A549 (cell line): ENCODE data around the gene FAM107B. TPM values are rescaled to one million over a fixed set of nuclear protein-coding genes. Genes with fewer than 3 reads are reported as not detected.

Experiments
- BHLHE40 ChIP-seq: IDR thresholded peaks from 2 replicates; pipeline ENCODE4 v1.6.1; 2012; ENCODE audit warnings: low read depth, low read length, inconsistent platforms
- CBX2 ChIP-seq: fragments of 200-600 bp; sonication (generic); IDR thresholded peaks from 2 replicates; pipeline ENCODE4 v1.6.1; 2016; ENCODE audit warnings: low read depth, mild to moderate bottlenecking, borderline replicate concordance
- CBX8 ChIP-seq: fragments of 200-600 bp; sonication (generic); IDR thresholded peaks from 2 replicates; pipeline ENCODE4 v1.6.1; 2016
- EHMT2 ChIP-seq: fragments of 200-600 bp; sonication (generic); IDR thresholded peaks from 2 replicates; pipeline ENCODE4 v1.6.1; 2016; ENCODE audit warnings: antibody characterized with exemption, low read depth, mild to moderate bottlenecking, moderate library complexity
- EP300 ChIP-seq, 2 experiments: fragments of >200 bp; sonication (Bioruptor Twin); formaldehyde crosslinking; IDR thresholded peaks; 2 replicates in 1 of 2; 3 replicates in 1 of 2; pipeline ENCODE4 v1.6.1; 2016 to 2017
- ESRRA ChIP-seq: fragments of 150-350 bp; IDR thresholded peaks from 2 replicates; pipeline ENCODE4 v1.6.1; 2014; ENCODE audit warnings: mild to moderate bottlenecking, low read length, borderline replicate concordance
- FOSL2 ChIP-seq, 2 experiments: fragments of 450-650 bp in 1 of 2; fragments of >200 bp in 1 of 2; sonication (Bioruptor Twin) in 1 of 2; formaldehyde crosslinking; IDR thresholded peaks; 2 replicates each; pipeline versions ENCODE4 v1.5.0 to v1.6.1; 2016 to 2020; ENCODE audit warnings: mild to moderate bottlenecking in 1 of 2, moderate library complexity in 1 of 2
- GATA3 ChIP-seq: IDR thresholded peaks from 2 replicates; pipeline ENCODE4 v1.6.1; 2012; ENCODE audit warnings: borderline replicate concordance
- HEYL ChIP-seq: fragments of 250-450 bp; sonication (Bioruptor Pico); IDR thresholded peaks from 2 replicates; pipeline ENCODE4 v1.8.0; 2021; ENCODE audit warnings: mild to moderate bottlenecking, moderate library complexity
- HOXB13 ChIP-seq: fragments of 250-450 bp; sonication (Bioruptor Pico); IDR thresholded peaks from 2 replicates; pipeline ENCODE4 v1.5.0; 2020; ENCODE audit warnings: low read depth, mild to moderate bottlenecking, moderate library complexity
- HOXB5 ChIP-seq: fragments of 250-450 bp; sonication (Bioruptor Pico); IDR thresholded peaks from 2 replicates; pipeline ENCODE4 v1.5.0; 2020; ENCODE audit warnings: mild to moderate bottlenecking, moderate library complexity
- JUN ChIP-seq, 2 experiments: fragments of >200 bp; sonication (Bioruptor Twin); formaldehyde crosslinking; IDR thresholded peaks; 2 replicates in 1 of 2; 3 replicates in 1 of 2; pipeline ENCODE4 v1.6.1; 2016 to 2017
- JUNB ChIP-seq: fragments of >200 bp; sonication (Bioruptor Twin); formaldehyde crosslinking; IDR thresholded peaks from 2 replicates; pipeline ENCODE4 v1.6.1; 2016
- KDM1A ChIP-seq: fragments of 200-600 bp; sonication (generic); IDR thresholded peaks from 2 replicates; pipeline ENCODE4 v1.6.1; 2016; ENCODE audit warnings: low read depth, mild to moderate bottlenecking
- KDM5A ChIP-seq: fragments of 200-600 bp; sonication (generic); IDR thresholded peaks from 2 replicates; pipeline ENCODE4 v1.6.1; 2016; ENCODE audit warnings: antibody characterized with exemption, mild to moderate bottlenecking
- MAFK ChIP-seq: fragments of 450-650 bp; IDR thresholded peaks from 2 replicates; pipeline ENCODE4 v1.6.1; 2014; ENCODE audit not compliant: partially characterized antibody
- MAZ ChIP-seq: fragments of 150-350 bp; IDR thresholded peaks from 2 replicates; pipeline ENCODE4 v1.6.1; 2014; ENCODE audit warnings: antibody characterized with exemption, low read depth, low read length, borderline replicate concordance
- MYC ChIP-seq: IDR thresholded peaks from 2 replicates; pipeline ENCODE4 v1.6.1; 2012; ENCODE audit warnings: mild to moderate bottlenecking, inconsistent platforms, low read length, improper control_type of control experiment, borderline replicate concordance
- NFE2L2 ChIP-seq: fragments of 150-350 bp; conservative IDR thresholded peaks from 2 replicates; pipeline ENCODE4 v1.6.1; 2014; ENCODE audit warnings: low read length
- NPAS2 ChIP-seq: fragments of 250-450 bp; sonication (Bioruptor Pico); IDR thresholded peaks from 2 replicates; pipeline ENCODE4 v1.8.0; 2022; ENCODE audit warnings: mild to moderate bottlenecking, moderate library complexity, borderline replicate concordance
- PHF8 ChIP-seq: fragments of 200-600 bp; sonication (generic); IDR thresholded peaks from 2 replicates; pipeline ENCODE4 v1.6.1; 2016; ENCODE audit warnings: low read depth, mild to moderate bottlenecking, antibody characterized with exemption, moderate library complexity, borderline replicate concordance
- POLR2A ChIP-seq: IDR thresholded peaks from 2 replicates; pipeline ENCODE4 v1.6.1; 2012; ENCODE audit warnings: mild to moderate bottlenecking, low read length
- POLR2AphosphoS2 ChIP-seq: conservative IDR thresholded peaks from 2 replicates; pipeline ENCODE4 v1.6.1; 2012; ENCODE audit warnings: low read length, improper control_type of control experiment, inconsistent platforms
- RAD21 ChIP-seq, 2 experiments: fragments of >200 bp in 1 of 2; sonication (Bioruptor Twin) in 1 of 2; formaldehyde crosslinking in 1 of 2; IDR thresholded peaks in 1 of 2; conservative IDR thresholded peaks in 1 of 2; 2 replicates in 1 of 2; 3 replicates in 1 of 2; pipeline ENCODE4 v1.6.1; 2012 to 2018; ENCODE audit warnings: inconsistent platforms in 1 of 2
- RARB ChIP-seq: fragments of 250-450 bp; sonication (Bioruptor Pico); IDR thresholded peaks from 2 replicates; pipeline ENCODE4 v1.8.0; 2021; ENCODE audit warnings: mild to moderate bottlenecking, moderate library complexity
- RCOR1 ChIP-seq: fragments of 150-350 bp; IDR thresholded peaks from 2 replicates; pipeline ENCODE4 v1.6.1; 2014; ENCODE audit warnings: antibody characterized with exemption, low read length, low read depth
- RFX5 ChIP-seq: fragments of 450-650 bp; IDR thresholded peaks from 2 replicates; pipeline ENCODE4 v1.7.1; 2014; ENCODE audit warnings: antibody characterized with exemption, mild to moderate bottlenecking, moderate library complexity
- RNF2 ChIP-seq: fragments of 200-600 bp; sonication (generic); IDR thresholded peaks from 2 replicates; pipeline ENCODE4 v1.6.1; 2016; ENCODE audit warnings: low read depth, mild to moderate bottlenecking, antibody characterized with exemption, moderate library complexity, borderline replicate concordance
- SMC3 ChIP-seq: fragments of >200 bp; sonication (Bioruptor Twin); formaldehyde crosslinking; IDR thresholded peaks from 3 replicates; pipeline ENCODE4 v1.6.1; 2018; ENCODE audit warnings: inconsistent platforms
- SREBF2 ChIP-seq: fragments of 450-650 bp; IDR thresholded peaks from 2 replicates; pipeline ENCODE4 v1.6.1; 2014; ENCODE audit warnings: mild to moderate bottlenecking, moderate library complexity
- ZSCAN20 ChIP-seq: fragments of 250-450 bp; sonication (Bioruptor Pico); IDR thresholded peaks from 2 replicates; pipeline ENCODE4 v1.8.0; 2022; ENCODE audit warnings: mild to moderate bottlenecking, moderate library complexity
- polyA plus RNA-seq, 4 experiments: library from polyadenylated mRNA; depleted of rRNA in 3 of 4; stranded (reverse); fragments of >200 nt; fragmentation: RNase III in 1 of 4; extraction: RNeasy Plus Mini Kit Qiagen cat#74134 plus additional on column Dnase treatment in 1 of 4; gene quantifications; 2 replicates in 3 of 4; 3 replicates in 1 of 4; pipeline ENCODE4 v1.2.3, GENCODE V29; 2011 to 2017
- TF ChIP-seq, protein P1 (sequence below): IDR thresholded peaks from 2 replicates; pipeline ENCODE4 v1.6.1; 2012
- TF ChIP-seq, protein P2 (sequence below): IDR thresholded peaks from 2 replicates; pipeline ENCODE4 v1.6.1; 2012
- TF ChIP-seq, protein P3 (sequence below): fragments of 250-450 bp; sonication (Bioruptor Pico); IDR thresholded peaks from 2 replicates; pipeline ENCODE4 v1.5.0; 2021; ENCODE audit warnings: mild to moderate bottlenecking, moderate library complexity, borderline replicate concordance
- TF ChIP-seq, protein P4 (sequence below): fragments of >200 bp; sonication (Bioruptor Twin); formaldehyde crosslinking; IDR thresholded peaks from 2 replicates; pipeline ENCODE4 v1.6.1; 2016
- TF ChIP-seq, protein P5 (sequence below): fragments of 250-450 bp; sonication (Bioruptor Pico); IDR thresholded peaks from 2 replicates; pipeline ENCODE4 v1.5.0; 2020; ENCODE audit warnings: low read depth, mild to moderate bottlenecking, moderate library complexity
- TF ChIP-seq, protein P6 (sequence below): fragments of 150-350 bp; IDR thresholded peaks from 2 replicates; pipeline ENCODE4 v1.6.1; 2014; ENCODE audit warnings: low read depth, mild to moderate bottlenecking, low read length
- TF ChIP-seq, protein P7 (sequence below): IDR thresholded peaks from 2 replicates; pipeline ENCODE4 v1.6.1; 2012; ENCODE audit warnings: low read depth, borderline replicate concordance

FAM107B gene
- polyA plus RNA-seq, 2 of the 4 experiments (the other 2 are of a cell fraction) = 99.9 to 173 TPM

DNA sequence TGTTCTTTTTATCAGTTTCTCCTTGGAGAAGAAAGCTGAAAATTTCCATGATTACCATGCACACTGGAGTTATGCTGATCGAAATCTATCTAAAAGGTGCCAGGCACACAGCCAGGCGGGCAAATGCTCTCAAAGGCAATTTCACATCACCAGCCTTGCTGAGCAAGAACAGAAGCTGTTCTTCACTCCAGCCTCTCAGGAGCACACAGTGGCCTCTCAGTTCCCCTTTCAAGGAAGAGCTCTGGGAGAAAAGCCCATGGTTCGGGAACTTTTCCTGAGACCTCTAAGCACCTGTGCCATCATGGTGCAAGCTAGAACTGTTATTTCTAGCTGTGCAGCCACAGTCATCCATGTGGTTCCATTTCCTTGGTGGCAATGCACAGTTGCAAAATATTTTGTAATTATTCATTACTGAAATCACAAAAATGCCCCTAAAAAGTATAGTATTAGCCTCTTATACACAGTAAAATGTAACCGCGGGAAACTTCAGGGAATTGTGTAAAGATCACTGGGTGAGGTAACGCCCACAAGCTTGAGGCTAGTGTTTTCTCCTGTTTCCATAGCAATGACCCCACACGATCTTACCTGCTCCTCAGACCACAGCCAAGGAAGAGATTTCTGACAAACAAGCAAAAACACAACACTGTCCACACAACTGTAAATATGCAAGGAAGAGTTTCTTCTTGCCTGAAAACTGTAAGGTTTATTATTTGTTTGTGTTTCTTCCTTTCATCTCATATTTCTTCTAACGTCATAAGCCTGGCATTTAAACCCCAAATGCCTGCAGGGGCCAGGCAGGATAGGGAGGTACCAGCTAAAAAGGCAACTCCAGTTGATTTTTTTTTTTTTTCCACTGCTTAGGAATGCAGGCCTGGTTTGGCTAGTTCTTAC lies 121.2 kb downstream of the FAM107B start (continued):
- TF ChIP-seq, protein P1, sequence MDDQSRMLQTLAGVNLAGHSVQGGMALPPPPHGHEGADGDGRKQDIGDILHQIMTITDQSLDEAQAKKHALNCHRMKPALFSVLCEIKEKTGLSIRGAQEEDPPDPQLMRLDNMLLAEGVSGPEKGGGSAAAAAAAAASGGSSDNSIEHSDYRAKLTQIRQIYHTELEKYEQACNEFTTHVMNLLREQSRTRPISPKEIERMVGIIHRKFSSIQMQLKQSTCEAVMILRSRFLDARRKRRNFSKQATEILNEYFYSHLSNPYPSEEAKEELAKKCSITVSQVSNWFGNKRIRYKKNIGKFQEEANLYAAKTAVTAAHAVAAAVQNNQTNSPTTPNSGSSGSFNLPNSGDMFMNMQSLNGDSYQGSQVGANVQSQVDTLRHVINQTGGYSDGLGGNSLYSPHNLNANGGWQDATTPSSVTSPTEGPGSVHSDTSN = no peak
- TF ChIP-seq CBX2 = no peak
- TF ChIP-seq GATA3 = peak; percentile 84
- no peak for TF ChIP-seq CBX8
- no peak for TF ChIP-seq NPAS2
- no peak for TF ChIP-seq PHF8
- TF ChIP-seq BHLHE40 = no peak
- TF ChIP-seq, protein P2, sequence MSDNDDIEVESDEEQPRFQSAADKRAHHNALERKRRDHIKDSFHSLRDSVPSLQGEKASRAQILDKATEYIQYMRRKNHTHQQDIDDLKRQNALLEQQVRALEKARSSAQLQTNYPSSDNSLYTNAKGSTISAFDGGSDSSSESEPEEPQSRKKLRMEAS = peak; percentile 36; the same call in 1 of the 2 replicates
- TF ChIP-seq SREBF2 = no peak
- peak; percentile 42 for TF ChIP-seq MAFK
- peak; percentile 16 to 59; a peak in 1 of 5 replicates for TF ChIP-seq RAD21 (conservative IDR thresholded peaks at IDR 0.05 in 1 of 2, IDR thresholded peaks at IDR 0.05 in 1 of 2)
- TF ChIP-seq RNF2 = no peak
- TF ChIP-seq JUNB = peak; percentile 70
- TF ChIP-seq MYC = no peak
- TF ChIP-seq RCOR1 = no peak
- TF ChIP-seq, protein P3, sequence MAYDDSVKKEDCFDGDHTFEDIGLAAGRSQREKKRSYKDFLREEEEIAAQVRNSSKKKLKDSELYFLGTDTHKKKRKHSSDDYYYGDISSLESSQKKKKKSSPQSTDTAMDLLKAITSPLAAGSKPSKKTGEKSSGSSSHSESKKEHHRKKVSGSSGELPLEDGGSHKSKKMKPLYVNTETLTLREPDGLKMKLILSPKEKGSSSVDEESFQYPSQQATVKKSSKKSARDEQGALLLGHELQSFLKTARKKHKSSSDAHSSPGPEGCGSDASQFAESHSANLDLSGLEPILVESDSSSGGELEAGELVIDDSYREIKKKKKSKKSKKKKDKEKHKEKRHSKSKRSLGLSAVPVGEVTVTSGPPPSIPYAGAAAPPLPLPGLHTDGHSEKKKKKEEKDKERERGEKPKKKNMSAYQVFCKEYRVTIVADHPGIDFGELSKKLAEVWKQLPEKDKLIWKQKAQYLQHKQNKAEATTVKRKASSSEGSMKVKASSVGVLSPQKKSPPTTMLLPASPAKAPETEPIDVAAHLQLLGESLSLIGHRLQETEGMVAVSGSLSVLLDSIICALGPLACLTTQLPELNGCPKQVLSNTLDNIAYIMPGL (CRISPR knock-in tag) = no peak
- TF ChIP-seq POLR2AphosphoS2 = no peak
- no peak for TF ChIP-seq ESRRA
- TF ChIP-seq POLR2A = no peak
- TF ChIP-seq, protein P4, sequence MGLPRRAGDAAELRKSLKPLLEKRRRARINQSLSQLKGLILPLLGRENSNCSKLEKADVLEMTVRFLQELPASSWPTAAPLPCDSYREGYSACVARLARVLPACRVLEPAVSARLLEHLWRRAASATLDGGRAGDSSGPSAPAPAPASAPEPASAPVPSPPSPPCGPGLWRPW = no peak
- TF ChIP-seq HEYL (CRISPR knock-in tag) = no peak
- TF ChIP-seq ZSCAN20 (CRISPR knock-in tag) = no peak
- TF ChIP-seq, protein P5, sequence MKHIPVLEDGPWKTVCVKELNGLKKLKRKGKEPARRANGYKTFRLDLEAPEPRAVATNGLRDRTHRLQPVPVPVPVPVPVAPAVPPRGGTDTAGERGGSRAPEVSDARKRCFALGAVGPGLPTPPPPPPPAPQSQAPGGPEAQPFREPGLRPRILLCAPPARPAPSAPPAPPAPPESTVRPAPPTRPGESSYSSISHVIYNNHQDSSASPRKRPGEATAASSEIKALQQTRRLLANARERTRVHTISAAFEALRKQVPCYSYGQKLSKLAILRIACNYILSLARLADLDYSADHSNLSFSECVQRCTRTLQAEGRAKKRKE = no peak
- no peak for TF ChIP-seq KDM1A
- no peak for TF ChIP-seq KDM5A
- TF ChIP-seq EP300 (IDR thresholded peaks at IDR 0.05) = peak; percentile 68 to 88; a peak in 3 of 5 replicates
- no peak for TF ChIP-seq MAZ
- TF ChIP-seq NFE2L2 = no peak
- TF ChIP-seq, protein P6, sequence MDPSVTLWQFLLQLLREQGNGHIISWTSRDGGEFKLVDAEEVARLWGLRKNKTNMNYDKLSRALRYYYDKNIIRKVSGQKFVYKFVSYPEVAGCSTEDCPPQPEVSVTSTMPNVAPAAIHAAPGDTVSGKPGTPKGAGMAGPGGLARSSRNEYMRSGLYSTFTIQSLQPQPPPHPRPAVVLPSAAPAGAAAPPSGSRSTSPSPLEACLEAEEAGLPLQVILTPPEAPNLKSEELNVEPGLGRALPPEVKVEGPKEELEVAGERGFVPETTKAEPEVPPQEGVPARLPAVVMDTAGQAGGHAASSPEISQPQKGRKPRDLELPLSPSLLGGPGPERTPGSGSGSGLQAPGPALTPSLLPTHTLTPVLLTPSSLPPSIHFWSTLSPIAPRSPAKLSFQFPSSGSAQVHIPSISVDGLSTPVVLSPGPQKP = no peak
- no peak for TF ChIP-seq EHMT2
- TF ChIP-seq, protein P7, sequence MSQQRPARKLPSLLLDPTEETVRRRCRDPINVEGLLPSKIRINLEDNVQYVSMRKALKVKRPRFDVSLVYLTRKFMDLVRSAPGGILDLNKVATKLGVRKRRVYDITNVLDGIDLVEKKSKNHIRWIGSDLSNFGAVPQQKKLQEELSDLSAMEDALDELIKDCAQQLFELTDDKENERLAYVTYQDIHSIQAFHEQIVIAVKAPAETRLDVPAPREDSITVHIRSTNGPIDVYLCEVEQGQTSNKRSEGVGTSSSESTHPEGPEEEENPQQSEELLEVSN = no peak
- TF ChIP-seq RFX5 = no peak
- TF ChIP-seq SMC3 = peak; percentile 50; the same call in 2 of the 3 replicates
- TF ChIP-seq JUN (IDR thresholded peaks at IDR 0.05) = peak; percentile 89 to 90
- peak; percentile 21; the same call in 1 of the 2 replicates for TF ChIP-seq HOXB13 (CRISPR knock-in tag)
- no peak for TF ChIP-seq RARB
- TF ChIP-seq FOSL2 (IDR thresholded peaks at IDR 0.05) = 0 out of 2 replicates have a peak, but pooled peaks have one; percentile 7
- TF ChIP-seq FOSL2 (CRISPR knock-in tag; IDR thresholded peaks at IDR 0.05) = peak; percentile 33; the same call in 1 of the 2 replicates
- TF ChIP-seq HOXB5 = no peak
